GM12878 (cell line): ENCODE results near the gene CCDC177. TPM values are rescaled to one million over a fixed set of nuclear protein-coding genes. Genes with fewer than 3 reads are reported as not detected.

Source experiments
- ATAC-seq: fragments of 200-7000 bp; cut with Tn5 transposase; 3 replicates; pipeline ENCODE4 v1.9.1; 2020; ENCODE audit warnings: mild to moderate bottlenecking, moderate library complexity
- BruUV-seq: library from RNA; stranded (reverse); fragments of 400-500 nt; replicated peaks from 2 replicates; lab custom pipeline; 2021; lab: Mats Ljungman, UMichigan
- CTCF ChIA-PET: fragments of 300-600 bp; sonication (Branson Sonifier 250); formaldehyde crosslinking; extraction: SDS; loops from one replicate; lab custom pipeline; 2021; ENCODE audit warnings: inconsistent platforms; lab: Yijun Ruan, JAX
- POLR2A ChIA-PET: fragments of 350-600 bp; formaldehyde crosslinking; extraction: SDS; loops from one replicate; lab custom pipeline; 2021; ENCODE audit warnings: inconsistent platforms; lab: Charles Lee
- RAD21 ChIA-PET: fragments of 300-600 bp; sonication (Branson Sonifier 250); formaldehyde crosslinking; loops from one replicate; lab custom pipeline; 2023; ENCODE audit warnings: antibody characterized with exemption; ENCODE audit not compliant: unreplicated experiment; lab: Charles Lee
- SMC1A ChIA-PET: fragments of 300-600 bp; sonication (Branson Sonifier 250); formaldehyde crosslinking; loops from one replicate; lab custom pipeline; 2023; ENCODE audit not compliant: unreplicated experiment, uncharacterized antibody; lab: Charles Lee
- DNase-seq: peaks from one replicate; pipeline ENCODE4 v3.0.0-alpha.2; 2011; ENCODE audit warnings: low read depth, low spot score
- FAIRE-seq: peaks from 3 replicates; lab custom pipeline; 2011; peaks lifted over from hg19 to GRCh38; lab: Jason Lieb, UNC
- H2AFZ ChIP-seq: 2 replicates; pipeline ENCODE4 v1.6.0; 2011; ENCODE audit warnings: low read depth, low read length, control low read depth; ENCODE audit not compliant: control insufficient read depth
- H3K27ac ChIP-seq: 2 replicates; pipeline ENCODE4 v1.5.1; 2011; ENCODE audit warnings: control low read depth; ENCODE audit not compliant: control insufficient read depth, insufficient read depth
- H3K27me3 ChIP-seq, 2 experiments: replicated peaks in 1 of 2; 2 replicates each; pipeline versions ENCODE4 v1.6.0 to v1.6.1; 2011; ENCODE audit warnings: low read length in 1 of 2; ENCODE audit not compliant: control insufficient read depth in 2 of 2, insufficient read depth in 2 of 2
- H3K36me3 ChIP-seq, 2 experiments: 2 replicates each; pipeline ENCODE4 v1.5.1; 2011; ENCODE audit warnings: low read length in 1 of 2; ENCODE audit not compliant: control insufficient read depth in 2 of 2, insufficient read depth in 2 of 2
- H3K4me1 ChIP-seq: 2 replicates; pipeline ENCODE4 v1.6.1; 2011; ENCODE audit warnings: mild to moderate bottlenecking, low read length, moderate library complexity, mixed read lengths; ENCODE audit not compliant: control insufficient read depth, insufficient read depth
- H3K4me2 ChIP-seq: 2 replicates; pipeline ENCODE4 v1.6.0; 2011; ENCODE audit warnings: control low read depth; ENCODE audit not compliant: control insufficient read depth, insufficient read depth
- H3K4me3 ChIP-seq: fragments of 200-600 bp; sonication (generic); 2 replicates; pipeline ENCODE4 v1.5.1; 2016
- H3K79me2 ChIP-seq: 2 replicates; pipeline ENCODE4 v1.6.0; 2011; ENCODE audit warnings: low read length; ENCODE audit not compliant: control insufficient read depth, insufficient read depth
- H3K9ac ChIP-seq: 2 replicates; pipeline ENCODE4 v1.8.0; 2011; ENCODE audit warnings: low read length, control low read depth, mixed read lengths; ENCODE audit not compliant: control insufficient read depth, insufficient read depth
- H3K9me3 ChIP-seq: replicated peaks from 3 replicates; pipeline ENCODE4 v1.5.1; 2011; ENCODE audit warnings: mild to moderate bottlenecking, low read length; ENCODE audit not compliant: control insufficient read depth, insufficient read depth
- H4K20me1 ChIP-seq: 2 replicates; pipeline ENCODE4 v1.6.0; 2011; ENCODE audit not compliant: control insufficient read depth, insufficient read depth
- FOXM1 ChIP-seq: IDR thresholded peaks from 2 replicates; pipeline ENCODE4 v1.6.1; 2012; ENCODE audit warnings: low read depth, mild to moderate bottlenecking, inconsistent platforms, low read length, moderate library complexity
- NR2C2 ChIP-seq: IDR thresholded peaks from 2 replicates; pipeline ENCODE4 v1.6.1; 2011; ENCODE audit warnings: borderline replicate concordance, low read depth; ENCODE audit not compliant: control insufficient read depth, insufficient read length
- ZBTB33 ChIP-seq: fragments of 450-650 bp; IDR thresholded peaks from 2 replicates; pipeline ENCODE4 v1.6.1; 2017; ENCODE audit warnings: mild to moderate bottlenecking
- ZNF592 ChIP-seq: fragments of 450-650 bp; IDR thresholded peaks from 2 replicates; pipeline ENCODE4 v1.6.1; 2017; ENCODE audit warnings: mild to moderate bottlenecking, moderate library complexity
- WGBS: methylation state at CpG from one replicate; pipeline ENCODE4 v1.1.6; 2016; ENCODE audit warnings: low lambda C conversion rate; ENCODE audit not compliant: insufficient replicate concordance, insufficient coverage; ENCODE audit errors: missing lambda C conversion rate; 5-methylcytosine and 5-hydroxymethylcytosine counted together
- in situ Hi-C: fragments of 300-500 bp; cut with MboI; formaldehyde crosslinking; loops from 9 replicates; pipeline ENCODE4 v1.14.3; 2018; ENCODE audit warnings: mixed read lengths
- intact Hi-C: fragments of 100-400 bp; cut with micrococcal nuclease; formaldehyde crosslinking; loops from one replicate; pipeline ENCODE4 v1.14.2; 2022; ENCODE audit not compliant: unreplicated experiment
- polyA plus RNA-seq, 11 experiments: library from polyadenylated mRNA; depleted of rRNA in 4 of 11; unstranded in 6 of 11; stranded (reverse) in 5 of 11; fragments of >200 nt; fragmentation: Nextera tagmentation in 4 of 11; fragmentation: Illumina TruSeq in 1 of 11; extraction: Ambion mirVana in 4 of 11; extraction: Trizol in 1 of 11; gene quantifications; 1 replicate in 1 of 11; 2 replicates in 10 of 11; pipeline versions ENCODE4 v1.2.1 to v1.2.3, GENCODE V29; 2011 to 2016; ENCODE audit warnings: inconsistent platforms in 2 of 11, missing spikeins in 2 of 11, low read depth in 1 of 11
- total RNA-seq, 4 experiments: library from RNA; depleted of rRNA in 3 of 4; stranded (reverse); fragments of >200 nt in 3 of 4; fragmentation: Illumina TruSeq in 1 of 4; extraction: Trizol in 1 of 4; gene quantifications; 2 replicates each; pipeline versions ENCODE4 v1.2.1 to v1.2.3, GENCODE V29; 2013 to 2021

The CCDC177 gene
- total and polyA plus RNA-seq, 10 of the 15 experiments (the other 5 are each of a cell fraction or from before 2014, with no cell fraction given), result not detected

GRCh38 chr14:69582212-69582611 lies 7.5 kb upstream of the CCDC177 start:
- intact Hi-C loops (no loop called here), in situ Hi-C loops (loop anchor here (5.0 to 10.0 kb wide), 2 partner anchors 145 to 443 kb away; no protein-coding TSS in a partner anchor)
- Histone ChIP-seq H3K27me3 (no peaks in the 10 kb centered on the region), H3K27ac (no peak overlapping the region), H2AFZ (no peak overlapping the region), H3K9me3 (no peaks in the 10 kb centered on the region; the same call in 2 of the 3 replicates), H3K36me3 (no peaks in the 10 kb centered on the region), H3K4me3 (no peak overlapping the region), H3K4me1 (no peaks in the 10 kb centered on the region), H3K4me2 (no peak overlapping the region), H3K79me2 (no peaks in the 10 kb centered on the region), H4K20me1 (no peaks in the 10 kb centered on the region), H3K9ac (no peak overlapping the region)
- ChIA-PET POLR2A (no interaction called here), SMC1A (no interaction called here), CTCF (interaction anchor here (1.3 to 3.0 kb wide), 3 partner anchors 145 to 339 kb away, joined by 3 to 16 read pairs (median 4); no protein-coding TSS in a partner anchor), RAD21 (no interaction called here)
- no TSS peak for BruUV-seq
- DNase-seq (no peak), FAIRE-seq (no peak), ATAC-seq (no peak)
- 41% methylated on average over 1 of the region's 1 CpG for WGBS
- no peak for TF ChIP-seq NR2C2
- no peak for TF ChIP-seq ZBTB33
- TF ChIP-seq ZNF592, result no peak
- no peak for TF ChIP-seq FOXM1
